NCI-H1092 (cell line): Measurements from ENCODE around the gene ZMIZ1.

Experiments used
- DNase-seq: peaks from one replicate; lab custom pipeline; 2025; lab: John Stamatoyannopoulos, UW

Gene ZMIZ1

GRCh38 chr10:79052291-79053080 is 16.3 kb upstream of the ZMIZ1 start:
- peak; percentile 34 for DNase-seq

GRCh38 chr10:79053081-79053434 is 15.7 kb upstream of the ZMIZ1 start:
- no peak for DNase-seq

- DNase-seq, result no peak
These were observed 15.1 kb upstream of the ZMIZ1 start for GRCh38 chr10:79053481-79054202.

- DNase-seq, result no peak
These were observed 14.3 kb upstream of the ZMIZ1 start for GRCh38 chr10:79054203-79055099.

GRCh38 chr10:79055100-79055782 is 13.5 kb upstream of the ZMIZ1 start:
- DNase-seq, result no peak

GRCh38 chr10:79055892-79056291 is 12.9 kb upstream of the ZMIZ1 start:
- DNase-seq, result no peak

GRCh38 chr10:79056361-79056735 is 12.4 kb upstream of the ZMIZ1 start:
- no peak for DNase-seq

GRCh38 chr10:79056736-79057391 is 11.9 kb upstream of the ZMIZ1 start:
- DNase-seq, result no peak

- DNase-seq, result no peak
These were observed 11.1 kb upstream of the ZMIZ1 start for GRCh38 chr10:79057481-79058275.

GRCh38 chr10:79058899-79059841 is 9.6 kb upstream of the ZMIZ1 start:
- no peak for DNase-seq

- DNase-seq, result no peak
These were observed 8.8 kb upstream of the ZMIZ1 start for GRCh38 chr10:79059859-79060379.

GRCh38 chr10:79060641-79061255 is 8.0 kb upstream of the ZMIZ1 start:
- no peak for DNase-seq

- no peak for DNase-seq
These were observed 7.1 kb upstream of the ZMIZ1 start for GRCh38 chr10:79061441-79062315.

- DNase-seq, result no peak
These were observed 5.7 kb upstream of the ZMIZ1 start for GRCh38 chr10:79063071-79063491.

- DNase-seq, result no peak
These were observed 4.9 kb upstream of the ZMIZ1 start for GRCh38 chr10:79063661-79064492.

- no peak for DNase-seq
These were observed 3.6 kb upstream of the ZMIZ1 start for GRCh38 chr10:79065091-79065551.

GRCh38 chr10:79065853-79066252 is 2.9 kb upstream of the ZMIZ1 start:
- DNase-seq, result no peak
